ENCODE results near the gene RTP1. TPM values are rescaled to one million over a fixed set of nuclear protein-coding genes. Genes with fewer than 3 reads are reported as not detected.

RTP1 gene
- total RNA-seq, 4 donors from 2014 or later = not detected

DNA sequence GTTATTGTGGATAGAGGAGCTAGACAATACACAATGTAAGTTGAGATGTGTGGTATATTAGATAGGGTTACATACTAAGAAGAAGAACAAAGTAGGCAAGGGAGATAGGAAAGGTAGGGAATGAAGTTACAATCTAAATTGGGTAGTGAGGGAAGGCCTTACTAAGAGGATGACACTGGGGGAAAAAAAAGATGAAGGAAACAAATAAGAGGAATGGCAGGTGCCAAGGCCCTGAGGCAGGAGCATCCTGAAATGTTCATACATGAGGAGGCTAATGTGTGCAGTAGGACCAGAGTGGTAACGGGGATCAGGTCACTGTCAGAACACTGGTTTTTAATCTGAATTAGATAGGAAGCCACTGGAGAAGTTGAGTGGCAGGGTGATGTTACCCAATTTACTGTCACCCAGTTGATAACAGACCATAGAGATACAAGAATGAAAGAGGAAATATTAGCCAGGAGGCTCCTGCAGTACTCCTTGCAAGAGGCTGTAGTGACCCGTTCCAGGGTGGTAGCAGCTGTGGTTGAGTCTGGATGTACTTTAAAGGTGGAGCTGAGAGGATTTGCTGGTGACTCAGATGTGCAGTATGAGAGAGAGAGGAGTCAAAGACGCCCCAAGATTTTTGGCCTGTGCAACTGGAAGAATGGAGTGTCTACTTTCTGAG lies 14.4 kb downstream of the RTP1 start:
- TF ChIP-seq, protein P1, sequence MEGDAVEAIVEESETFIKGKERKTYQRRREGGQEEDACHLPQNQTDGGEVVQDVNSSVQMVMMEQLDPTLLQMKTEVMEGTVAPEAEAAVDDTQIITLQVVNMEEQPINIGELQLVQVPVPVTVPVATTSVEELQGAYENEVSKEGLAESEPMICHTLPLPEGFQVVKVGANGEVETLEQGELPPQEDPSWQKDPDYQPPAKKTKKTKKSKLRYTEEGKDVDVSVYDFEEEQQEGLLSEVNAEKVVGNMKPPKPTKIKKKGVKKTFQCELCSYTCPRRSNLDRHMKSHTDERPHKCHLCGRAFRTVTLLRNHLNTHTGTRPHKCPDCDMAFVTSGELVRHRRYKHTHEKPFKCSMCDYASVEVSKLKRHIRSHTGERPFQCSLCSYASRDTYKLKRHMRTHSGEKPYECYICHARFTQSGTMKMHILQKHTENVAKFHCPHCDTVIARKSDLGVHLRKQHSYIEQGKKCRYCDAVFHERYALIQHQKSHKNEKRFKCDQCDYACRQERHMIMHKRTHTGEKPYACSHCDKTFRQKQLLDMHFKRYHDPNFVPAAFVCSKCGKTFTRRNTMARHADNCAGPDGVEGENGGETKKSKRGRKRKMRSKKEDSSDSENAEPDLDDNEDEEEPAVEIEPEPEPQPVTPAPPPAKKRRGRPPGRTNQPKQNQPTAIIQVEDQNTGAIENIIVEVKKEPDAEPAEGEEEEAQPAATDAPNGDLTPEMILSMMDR (IDR thresholded peaks at IDR 0.05) = no peak
- intact Hi-C loops (cut with DNase I) = no loop called here
- 43 to 45% methylated on average over 3 of the region's 3 CpGs for WGBS, 2 donors
- Histone ChIP-seq H3K9me3 (peaks cover 0 to 11% (median 0%) of the 10 kb centered on the region in 3 donors), H3K4me1 (peaks cover 0 to 62% (median 44%) of the 10 kb centered on the region in 3 donors), H3K4me3 (no peak overlapping the region), H3K27ac (peak overlapping the region; percentile 1 to 81 (median 27)), H3K27me3 (no peaks in the 10 kb centered on the region), H3K36me3 (no peaks in the 10 kb centered on the region)
- no peak for DNase-seq

DNA sequence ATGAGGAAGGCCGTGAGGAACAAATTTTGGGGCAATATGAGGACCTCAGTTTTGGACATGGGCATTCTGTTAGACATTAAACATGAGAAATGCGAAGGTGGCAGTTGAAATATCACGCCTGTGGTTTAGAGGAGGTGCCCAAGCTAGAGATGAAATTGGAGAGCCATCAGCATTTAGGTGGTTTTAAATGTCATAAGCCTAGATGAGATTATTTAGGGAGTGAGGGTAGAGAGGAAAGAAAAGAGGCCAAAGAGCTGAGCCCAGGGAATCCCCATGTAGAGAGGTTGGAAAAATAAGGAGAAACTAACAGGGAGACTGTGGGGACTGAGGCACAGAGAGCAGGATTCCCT lies 14.9 kb downstream of the RTP1 start:
- DNase-seq = no peak
- intact Hi-C loops (cut with DNase I) = no loop called here
- Histone ChIP-seq H3K9me3 (peaks cover 0 to 6% (median 0%) of the 10 kb centered on the region in 3 donors), H3K36me3 (no peaks in the 10 kb centered on the region), H3K4me3 (no peak overlapping the region), H3K27ac (peak overlapping the region; percentile 1 to 81 (median 27)), H3K4me1 (peaks cover 0 to 57% (median 39%) of the 10 kb centered on the region in 3 donors), H3K27me3 (no peaks in the 10 kb centered on the region)
- TF ChIP-seq, protein P1 (IDR thresholded peaks at IDR 0.05) = no peak
- no peak for TF ChIP-seq POLR2A (IDR thresholded peaks at IDR 0.05)
- 68 to 85% methylated on average over 3 of the region's 3 CpGs for WGBS, 2 donors

DNA sequence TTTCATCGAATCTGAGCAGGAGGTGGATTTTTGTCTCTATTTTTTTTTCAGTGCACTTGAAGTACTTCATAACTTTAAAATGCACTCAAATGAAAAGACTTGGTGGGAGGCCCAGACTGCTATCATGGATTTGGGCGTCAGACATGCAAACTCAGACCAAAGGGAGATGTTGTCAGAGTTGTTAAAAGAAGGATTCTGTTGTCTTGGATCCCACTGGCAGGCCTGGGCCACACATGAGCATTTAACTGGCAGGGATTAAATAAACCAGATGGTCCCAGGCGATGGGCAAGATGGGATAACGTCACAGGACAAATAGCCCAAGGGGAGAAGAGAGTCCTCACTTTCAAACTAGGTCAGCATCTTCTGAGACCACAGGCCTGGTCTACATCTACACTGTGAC lies 15.4 kb downstream of the RTP1 start:
- H3K27me3 ChIP-seq = no peaks in the 10 kb centered on the region
- peak overlapping the region in 3 of 4 donors; percentile 43 to 81 (median 53) for H3K27ac ChIP-seq
- peaks cover 0 to under 1% (median 0%) of the 10 kb centered on the region in 3 donors for H3K9me3 ChIP-seq
- no peaks in the 10 kb centered on the region for H3K36me3 ChIP-seq
- H3K4me1 ChIP-seq = peaks cover 0 to 52% (median 33%) of the 10 kb centered on the region in 3 donors
- 61 to 72% methylated on average over 4 of the region's 4 CpGs for WGBS, 2 donors
- intact Hi-C loops (cut with DNase I) = no loop called here
- no peak for DNase-seq
- TF ChIP-seq, protein P1 (IDR thresholded peaks at IDR 0.05) = no peak
- no peak for TF ChIP-seq POLR2A (IDR thresholded peaks at IDR 0.05)
- H3K4me3 ChIP-seq = no peak overlapping the region

DNA sequence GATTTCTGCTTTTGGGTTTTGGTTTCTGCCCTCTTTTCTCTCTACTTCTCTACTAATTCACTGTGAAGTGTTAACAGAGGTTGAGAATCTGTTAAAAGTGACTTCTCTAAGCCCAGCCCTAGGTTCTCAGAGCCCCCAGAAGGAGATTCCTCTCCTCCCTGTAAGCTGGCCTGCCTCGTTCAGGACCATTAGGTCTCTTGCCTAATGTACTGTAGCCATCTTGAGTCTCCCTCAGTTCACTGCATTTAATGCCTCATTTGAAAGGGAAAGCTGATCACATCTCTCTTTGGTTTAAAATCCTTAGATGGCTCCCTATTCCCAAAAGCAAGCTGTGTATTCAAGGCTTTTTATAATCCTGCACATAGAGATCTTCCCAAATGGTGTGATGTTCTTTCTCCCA lies 16.3 kb downstream of the RTP1 start:
- H3K27me3 ChIP-seq = no peaks in the 10 kb centered on the region
- peaks cover 0 to 43% (median 24%) of the 10 kb centered on the region in 3 donors for H3K4me1 ChIP-seq
- no peak for DNase-seq
- no peaks in the 10 kb centered on the region for H3K9me3 ChIP-seq
- no peaks in the 10 kb centered on the region for H3K36me3 ChIP-seq
- no peak overlapping the region for H3K27ac ChIP-seq
- intact Hi-C loops (cut with DNase I) = no loop called here
- 83 to 88% methylated on average over 1 of the region's 1 CpG for WGBS, 2 donors
- TF ChIP-seq, protein P1 (IDR thresholded peaks at IDR 0.05) = no peak
- no peak for TF ChIP-seq POLR2A (IDR thresholded peaks at IDR 0.05)
- H3K4me3 ChIP-seq = no peak overlapping the region

DNA sequence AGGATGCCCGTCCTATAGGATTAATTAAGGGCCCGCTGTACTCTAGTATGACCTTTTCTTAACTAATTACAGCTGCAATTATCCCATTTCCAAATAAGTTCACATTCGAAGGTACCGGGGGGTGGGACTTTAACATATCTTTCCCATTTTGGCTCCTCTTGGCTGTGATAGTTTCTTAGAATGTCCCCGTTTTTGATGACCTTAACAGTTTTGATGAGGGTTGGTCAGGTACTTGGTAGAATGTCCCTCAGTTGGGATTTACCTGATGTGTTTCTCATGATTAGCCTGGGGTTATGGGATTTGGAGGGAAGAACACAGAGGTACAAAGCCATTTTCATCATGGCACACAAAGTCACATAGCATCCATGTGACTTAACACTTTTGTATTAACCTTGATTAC lies 18.2 kb downstream of the RTP1 start:
- DNase-seq = no peak
- Histone ChIP-seq H3K36me3 (no peaks in the 10 kb centered on the region), H3K27me3 (no peaks in the 10 kb centered on the region), H3K4me3 (no peak overlapping the region), H3K27ac (no peak overlapping the region), H3K4me1 (peaks cover 0 to 24% (median 9%) of the 10 kb centered on the region in 3 donors), H3K9me3 (no peaks in the 10 kb centered on the region)
- TF ChIP-seq POLR2A (IDR thresholded peaks at IDR 0.05) = no peak
- TF ChIP-seq, protein P1 (IDR thresholded peaks at IDR 0.05) = no peak
- 80 to 95% methylated on average over 5 of the region's 5 CpGs for WGBS, 2 donors
- intact Hi-C loops (cut with DNase I) = no loop called here
